Activated CD4-positive, CD25-positive, alpha-beta regulatory T cell treated with anti-CD3 and anti-CD28 coated beads, Interleukin-2, amount 50 U/mL, for 24 hours (primary cell): Measurements from ENCODE around the gene GMCL1.
"Not testable (repeated sequence)": the region's sequence is repeated elsewhere in the genome, so short reads cannot be mapped to it uniquely, and the experiment has no call there.

Experiments used
- ATAC-seq, 2 donors: fragments of 150-1000 bp; cut with Tn5 transposase; one replicate each; pipeline ENCODE4 v1.10.0; 2021; ENCODE audit warnings: mild to moderate bottlenecking in 1 of 2, moderate library complexity in 1 of 2

Gene GMCL1

DNA sequence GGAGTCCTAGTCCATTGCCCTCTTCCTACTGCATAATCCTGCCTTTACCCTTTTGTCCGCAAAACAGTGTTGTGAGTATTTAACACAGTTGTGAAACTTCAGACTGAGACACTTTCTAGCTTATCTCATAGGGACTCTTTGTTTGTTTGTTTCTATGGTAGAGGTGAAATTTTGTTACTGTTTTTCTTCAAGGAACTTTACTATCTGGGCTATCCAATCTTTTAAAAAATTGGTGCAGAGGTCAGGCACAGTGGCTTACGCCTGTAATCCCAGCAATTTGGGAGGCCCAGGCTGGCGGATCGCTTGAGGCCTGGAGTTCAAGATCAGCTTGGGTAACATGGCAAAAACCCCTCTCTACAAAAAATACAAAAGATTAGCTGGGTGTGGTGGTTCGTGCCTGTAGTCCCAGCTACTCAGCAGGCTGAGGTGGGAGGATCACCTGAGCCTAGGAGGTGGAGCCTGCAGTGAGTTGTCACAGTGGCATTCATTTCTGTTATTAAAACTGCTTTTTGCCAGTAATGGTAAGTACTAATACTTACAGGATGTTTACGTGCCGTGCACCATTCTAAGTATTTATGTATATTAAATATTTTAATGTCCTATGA is 18.8 kb downstream of the GMCL1 start:
- ATAC-seq = no peak

DNA sequence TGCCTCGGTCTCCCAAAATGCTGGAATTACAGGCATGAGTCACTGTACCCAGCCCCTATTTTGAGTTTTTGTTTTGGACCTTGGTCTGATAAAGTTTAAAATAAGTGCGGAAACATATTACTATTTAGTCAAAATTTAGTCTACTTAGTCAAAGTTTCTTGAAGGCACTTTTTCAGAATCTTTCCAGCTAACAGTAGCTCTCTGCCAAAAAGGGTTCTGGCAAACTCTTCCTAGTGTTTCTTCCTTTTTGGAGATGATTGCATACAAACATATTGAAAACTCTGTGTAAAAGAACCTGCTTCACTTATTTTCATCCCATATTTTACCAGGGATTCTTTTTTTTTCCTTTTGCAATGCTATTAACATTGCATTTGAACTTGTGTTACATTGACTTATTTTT is 28.8 kb downstream of the GMCL1 start:
- no peak for ATAC-seq

DNA sequence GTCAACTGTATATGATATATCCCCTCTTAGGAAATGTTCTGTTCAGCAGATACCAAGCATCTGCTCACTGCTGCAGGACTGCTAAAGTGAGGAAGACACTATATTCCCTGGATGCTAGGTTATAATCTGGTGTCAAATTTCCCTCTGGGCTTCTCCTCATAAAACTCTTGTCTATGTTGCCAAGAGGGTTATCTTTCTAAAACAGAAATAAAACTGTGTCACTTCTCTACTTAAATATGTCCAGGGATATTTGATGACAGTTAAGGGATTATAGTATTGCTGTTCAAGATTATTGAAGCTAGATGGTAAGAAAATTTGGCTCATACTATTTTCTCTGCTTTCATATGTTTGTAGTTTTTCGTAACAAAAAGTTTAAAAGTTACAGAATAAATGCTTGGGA is 33.8 kb downstream of the GMCL1 start:
- no peak for ATAC-seq

DNA sequence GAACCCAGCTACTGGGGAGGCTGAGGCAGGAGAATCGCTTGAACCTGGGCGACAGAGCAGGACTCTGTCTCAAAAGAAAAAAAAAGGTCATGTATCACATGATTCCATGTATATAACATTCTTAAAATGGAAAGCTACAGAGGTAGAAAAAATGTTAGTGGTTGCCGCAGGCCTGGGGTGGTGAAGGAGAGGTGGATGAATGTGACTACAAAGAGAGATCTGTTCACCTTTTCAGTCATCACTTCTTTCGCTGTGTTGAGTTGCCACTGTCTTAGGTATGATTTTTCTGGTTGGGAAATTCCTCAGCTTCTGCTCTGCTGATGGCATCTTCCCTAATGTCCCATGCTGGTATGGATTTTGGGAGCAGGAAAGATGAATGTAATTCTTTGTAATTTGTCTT is 59.0 kb downstream of the GMCL1 start:
- no peak for ATAC-seq

DNA sequence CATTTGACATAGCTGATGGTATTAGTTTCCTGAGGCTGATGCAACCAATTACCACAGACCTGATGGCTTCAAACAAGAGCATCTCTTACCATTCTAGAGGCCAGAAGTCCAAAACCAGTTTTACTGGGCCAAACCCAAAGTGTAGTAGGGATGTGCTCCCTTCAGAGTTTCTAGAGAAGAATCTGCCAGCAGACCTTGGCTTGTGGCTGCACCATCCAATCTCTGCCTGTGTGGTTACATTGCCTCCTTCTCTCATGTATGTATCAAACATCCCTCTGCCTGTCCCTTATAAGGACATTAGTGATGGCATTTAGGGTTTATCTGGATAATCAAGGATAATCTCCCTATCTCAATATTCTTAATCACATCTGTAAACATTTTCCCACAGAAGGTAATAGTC is 59.8 kb downstream of the GMCL1 start:
- no peak for ATAC-seq

DNA sequence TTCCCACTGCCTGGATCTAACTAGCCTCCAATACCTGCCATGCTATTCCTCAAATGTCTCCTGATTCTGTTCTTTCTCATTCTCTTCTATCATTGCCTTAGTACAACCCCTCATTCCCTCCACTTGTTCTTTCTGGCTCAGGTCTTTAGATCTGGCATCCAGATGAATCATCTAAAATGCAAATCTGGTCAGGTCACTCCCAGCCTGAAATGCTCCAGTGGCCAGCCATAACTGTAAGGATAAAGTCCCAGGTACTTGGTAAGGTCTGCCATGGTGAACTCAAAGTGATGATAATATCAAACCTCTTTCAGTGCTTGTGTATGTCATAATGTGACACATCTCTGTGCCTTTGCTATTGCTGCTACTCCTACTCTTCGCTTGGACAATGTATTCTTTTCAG is 61.4 kb downstream of the GMCL1 start:
- no peak for ATAC-seq

DNA sequence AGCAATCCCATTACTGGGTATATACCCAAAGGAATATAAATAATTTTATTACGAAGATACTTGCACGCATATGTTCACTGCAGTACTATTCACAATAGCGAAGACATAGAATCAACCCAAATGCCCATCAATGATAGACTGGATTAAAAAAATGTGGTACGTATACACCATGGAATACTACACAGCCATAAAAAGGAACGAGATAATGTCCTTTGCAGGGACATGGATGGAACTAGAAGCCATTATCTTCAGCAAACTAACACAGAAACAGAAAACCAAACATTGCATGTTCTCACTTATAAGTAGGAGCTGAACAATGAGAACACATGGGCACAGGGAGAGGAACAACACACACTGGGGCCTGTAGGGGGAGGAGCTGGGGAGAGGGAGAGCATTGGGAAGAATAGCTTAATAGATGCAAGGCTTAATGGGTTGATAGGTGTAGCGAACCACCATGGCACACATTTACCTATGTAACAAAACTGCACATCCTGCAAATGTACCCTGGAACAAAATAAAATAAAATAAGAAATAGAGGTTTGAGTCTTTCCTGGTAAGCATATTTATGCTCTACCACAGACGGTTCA is 63.5 kb downstream of the GMCL1 start:
- ATAC-seq = not testable (repeated sequence)

DNA sequence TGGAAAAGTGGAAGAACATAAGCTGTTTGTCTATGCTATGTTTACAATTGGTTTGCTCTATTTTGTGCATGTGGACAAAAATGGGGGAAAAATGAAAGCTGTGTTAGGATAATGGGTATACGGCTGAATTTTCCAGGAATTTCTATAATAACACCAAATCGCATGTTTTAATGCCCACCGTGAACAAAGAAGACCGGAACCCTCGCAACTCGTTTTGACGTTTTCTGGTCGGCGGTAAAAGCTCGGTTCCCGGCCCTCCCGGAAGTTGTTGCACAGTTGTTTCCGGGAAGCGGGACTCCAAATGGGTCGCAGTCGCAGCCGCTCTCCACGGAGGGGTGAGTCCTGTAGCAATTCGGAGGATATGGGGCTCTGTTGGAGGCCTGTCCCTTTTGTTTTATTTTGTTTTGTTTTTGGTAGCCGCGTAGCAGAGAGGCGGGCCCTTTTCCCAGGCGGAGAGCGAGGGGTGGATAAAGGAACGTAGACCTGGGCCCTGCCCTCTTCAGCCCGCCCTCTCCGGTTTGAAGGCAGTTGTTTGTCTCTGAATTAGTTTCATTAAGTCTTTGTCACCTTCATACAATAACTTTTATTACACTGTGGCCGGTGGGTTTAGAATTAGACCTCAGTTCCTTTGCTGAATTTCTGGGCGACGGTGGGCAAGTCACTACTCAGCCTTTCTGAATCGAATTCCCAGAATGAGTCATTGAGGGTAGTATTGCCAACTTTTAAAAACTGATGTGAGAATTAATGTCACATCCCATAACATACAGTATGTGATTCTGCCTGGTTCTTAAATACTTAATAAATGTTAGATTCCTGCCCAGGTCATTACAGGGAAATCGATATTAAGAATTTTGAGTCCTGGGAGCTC is 64.5 kb downstream of the GMCL1 start, which contains the start of gene SNRNP27:
SNRNP27 (plus strand) TSS at position 273 of the 868 bp plus-strand sequence; CDS start at position 302, 29 bp downstream.
- ATAC-seq = peak; percentile 82 to 89

DNA sequence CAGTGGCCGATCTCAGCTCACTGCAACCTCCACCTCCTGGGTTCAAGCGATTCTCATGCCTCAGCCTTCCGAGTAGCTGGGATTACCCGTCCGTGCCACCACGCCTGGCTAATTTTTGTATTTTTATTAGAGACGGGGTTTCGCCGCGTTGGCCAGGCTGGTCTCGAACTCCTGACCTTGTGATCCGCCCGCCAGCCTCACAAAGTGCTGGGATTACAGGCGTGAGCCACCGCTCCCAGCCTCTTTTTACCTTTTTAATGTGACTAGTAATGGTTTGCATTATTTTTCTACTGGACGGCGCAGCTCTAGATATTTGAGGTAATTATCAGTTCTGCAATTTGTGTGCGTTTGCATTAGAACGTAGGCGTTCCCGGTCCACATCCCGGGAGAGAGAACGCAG is 65.3 kb downstream of the GMCL1 start:
- not testable (repeated sequence) for ATAC-seq

DNA sequence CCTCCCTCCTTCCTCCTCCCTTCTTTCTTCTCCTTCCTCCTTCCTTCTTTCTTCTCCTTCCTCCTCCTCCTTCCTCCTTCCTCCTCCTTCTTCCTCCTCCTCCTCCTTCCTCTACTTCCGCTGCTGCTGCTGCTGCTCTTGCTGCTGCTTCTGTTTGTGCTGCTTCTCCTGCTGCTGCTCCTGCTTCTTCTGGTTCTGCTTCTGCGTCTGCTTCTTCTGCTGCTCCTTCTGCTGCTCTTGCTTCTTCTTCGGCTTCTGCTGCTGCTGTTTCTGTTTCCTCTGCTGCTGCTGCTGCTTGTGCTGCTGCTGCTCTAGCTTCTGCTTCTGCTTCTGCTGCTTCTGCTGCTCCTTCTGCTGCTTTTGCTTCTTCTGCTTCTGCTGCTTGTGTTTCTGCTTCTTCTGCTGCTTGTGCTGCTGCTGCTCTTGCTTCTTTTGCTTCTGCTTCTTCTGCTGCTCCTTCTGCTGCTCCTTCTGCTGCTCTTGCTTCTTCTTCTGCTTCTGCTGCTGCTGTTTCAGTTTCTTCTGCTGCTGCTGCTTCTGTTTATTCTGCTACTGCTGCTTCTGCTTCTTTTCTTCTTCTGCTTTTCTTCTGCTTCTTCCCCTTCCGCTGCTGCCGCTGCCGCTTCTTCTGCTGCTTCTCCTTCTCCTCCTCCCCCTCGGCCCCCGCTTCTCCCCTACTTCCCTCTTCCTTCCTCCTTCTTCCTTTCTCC is 72.9 kb downstream of the GMCL1 start:
- peak; percentile 17 to 25 for ATAC-seq

DNA sequence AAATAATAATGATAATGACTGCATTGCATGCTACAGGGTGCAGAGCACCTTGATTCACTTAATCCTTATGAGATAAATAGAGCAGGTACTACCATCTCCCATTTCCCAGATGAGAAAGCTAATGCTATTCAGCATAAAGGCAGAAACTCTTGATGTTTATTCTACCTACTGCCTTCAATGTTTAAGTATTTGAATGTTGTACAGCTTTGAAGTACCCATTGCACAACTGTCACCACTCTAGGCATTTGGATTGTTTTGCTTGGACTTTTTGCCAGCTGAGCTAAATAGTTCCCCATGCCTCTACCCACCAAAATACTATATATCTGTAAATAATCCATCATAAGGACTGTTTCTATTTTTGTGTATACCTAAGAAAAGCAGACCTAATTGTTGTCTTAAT is 77.8 kb downstream of the GMCL1 start:
- no peak for ATAC-seq

DNA sequence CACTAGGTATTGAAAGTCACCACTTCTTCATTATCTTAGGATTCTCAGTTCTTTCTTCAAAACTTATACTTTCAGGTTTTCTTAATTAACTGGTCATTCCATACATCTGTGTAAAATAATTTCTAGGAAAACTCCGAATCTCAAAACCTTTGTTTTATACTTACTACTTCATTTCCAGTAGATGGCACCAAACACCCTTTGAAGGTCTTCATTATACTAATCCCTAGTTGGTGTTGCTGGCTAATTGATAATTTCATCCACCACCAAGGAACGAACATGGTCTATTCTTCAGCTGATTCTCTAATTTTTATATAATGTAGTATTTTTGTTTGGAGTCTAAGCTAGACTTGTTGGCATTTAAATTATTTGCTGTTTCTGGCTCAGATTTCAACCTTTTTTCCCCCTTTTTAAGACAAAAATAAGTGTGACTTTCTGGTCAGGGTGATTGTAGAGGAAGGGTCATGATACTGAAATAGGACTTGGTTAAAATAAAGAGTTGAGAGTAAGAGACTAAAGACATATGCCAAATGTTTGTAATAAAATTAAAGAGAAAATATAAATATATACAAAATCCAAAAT is 82.6 kb downstream of the GMCL1 start:
- ATAC-seq = no peak

DNA sequence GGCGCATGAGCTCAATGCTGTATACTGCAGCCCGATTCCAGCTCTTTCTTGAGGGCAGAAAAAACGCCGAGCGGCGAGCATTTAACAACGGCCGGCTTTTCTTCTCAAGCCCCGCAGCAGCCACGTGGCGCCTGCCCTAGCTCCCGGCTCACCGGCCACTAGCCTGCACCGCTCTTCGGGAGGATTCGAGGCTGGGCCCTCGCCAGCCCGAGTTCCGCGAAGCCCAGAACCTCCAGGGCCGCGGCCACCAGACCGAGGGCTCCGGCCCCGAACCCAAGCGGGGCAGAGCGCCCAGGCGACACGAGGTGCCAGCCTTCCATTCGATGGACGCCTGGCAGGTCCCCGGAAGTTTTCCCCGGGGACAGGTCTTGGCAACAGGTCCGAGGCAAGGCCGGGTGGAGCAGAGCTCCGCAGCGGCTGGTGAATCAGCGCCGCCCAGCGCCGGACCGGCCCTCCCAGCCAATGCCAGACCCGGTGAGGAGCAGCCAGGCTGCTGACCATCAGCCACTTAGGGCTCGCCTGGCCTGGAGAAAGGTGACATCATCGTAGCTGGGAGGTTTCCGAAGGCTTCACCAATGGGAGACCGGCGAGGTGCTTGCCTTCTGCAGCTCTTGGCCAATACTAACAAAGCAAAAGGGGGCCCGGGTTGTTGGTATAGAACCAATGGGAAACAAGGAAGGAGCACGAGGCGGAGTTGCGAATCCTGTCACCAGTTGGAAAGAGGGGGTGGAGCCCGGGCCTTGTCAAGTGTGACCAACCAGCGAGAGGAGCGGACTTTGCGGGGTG is 84.9 kb downstream of the GMCL1 start:
- peak; percentile 92 to 93 for ATAC-seq

DNA sequence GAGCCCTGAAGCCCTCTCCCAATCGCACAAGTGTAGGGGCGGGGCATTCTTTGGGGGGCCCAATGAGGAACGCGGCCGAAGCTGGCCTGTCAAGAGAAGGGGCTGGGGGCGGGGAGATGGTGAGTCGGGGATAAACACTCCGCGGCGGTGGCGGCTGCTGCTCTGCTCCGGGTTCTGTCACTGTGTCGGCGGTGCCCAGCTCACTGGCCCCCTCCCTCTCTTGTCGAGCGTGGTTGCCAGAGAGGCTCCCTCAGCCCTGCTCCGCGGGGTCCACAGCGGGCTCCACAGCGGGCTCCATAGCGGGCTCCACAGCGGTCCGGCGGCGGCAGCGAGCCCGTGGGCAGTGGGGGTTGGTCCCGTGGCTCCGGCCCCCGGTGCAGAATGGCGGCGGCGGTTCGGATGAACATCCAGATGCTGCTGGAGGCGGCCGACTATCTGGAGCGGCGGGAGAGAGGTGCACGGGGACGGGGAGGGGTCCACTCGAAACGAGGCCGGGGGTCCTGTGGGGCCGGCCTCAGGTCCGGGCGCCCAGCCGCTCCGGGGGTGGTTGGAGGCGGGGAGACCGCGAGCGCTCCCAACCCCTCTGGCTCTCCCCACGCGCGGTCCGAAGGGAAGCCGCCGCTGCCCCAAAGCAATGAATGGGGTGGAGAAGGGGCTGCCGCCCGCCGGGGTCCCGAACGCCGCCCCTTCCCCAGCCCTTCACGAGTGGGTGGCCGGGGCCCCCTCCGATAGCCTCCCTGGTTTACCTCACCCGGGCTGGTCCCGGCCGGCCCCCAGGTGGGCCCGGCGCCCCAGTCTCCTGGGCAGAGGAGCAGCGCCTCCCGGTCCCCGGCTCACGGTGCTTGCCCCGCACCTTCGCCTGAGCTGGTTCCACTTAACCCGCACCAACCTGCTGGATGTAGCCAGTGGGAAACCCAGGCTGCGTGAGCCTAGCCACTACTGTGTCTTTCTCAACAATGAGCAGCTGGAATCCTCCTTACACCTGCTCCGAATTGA is 85.8 kb downstream of the GMCL1 start, which contains the start of gene MXD1:
MXD1 (plus strand) TSS at position 160 of the 996 bp plus-strand sequence; CDS start at position 382, 222 bp downstream.
- no peak for ATAC-seq

DNA sequence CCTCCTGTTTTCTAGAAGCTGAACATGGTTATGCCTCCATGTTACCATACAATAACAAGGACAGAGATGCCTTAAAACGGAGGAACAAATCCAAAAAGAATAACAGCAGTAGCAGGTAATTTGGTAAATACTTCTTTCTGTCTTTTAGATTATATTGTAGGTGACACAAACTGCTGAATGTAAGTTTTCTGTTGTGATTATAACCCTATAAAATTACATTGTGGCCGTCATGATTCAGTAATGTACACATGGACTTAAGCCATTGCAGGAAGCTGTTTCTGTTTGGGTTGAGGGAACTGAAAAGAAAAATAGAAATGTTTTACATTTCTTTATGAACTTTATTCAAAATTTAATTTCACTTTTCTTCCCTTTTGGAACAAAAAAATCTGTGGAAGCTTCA is 86.6 kb downstream of the GMCL1 start:
- ATAC-seq = no peak

DNA sequence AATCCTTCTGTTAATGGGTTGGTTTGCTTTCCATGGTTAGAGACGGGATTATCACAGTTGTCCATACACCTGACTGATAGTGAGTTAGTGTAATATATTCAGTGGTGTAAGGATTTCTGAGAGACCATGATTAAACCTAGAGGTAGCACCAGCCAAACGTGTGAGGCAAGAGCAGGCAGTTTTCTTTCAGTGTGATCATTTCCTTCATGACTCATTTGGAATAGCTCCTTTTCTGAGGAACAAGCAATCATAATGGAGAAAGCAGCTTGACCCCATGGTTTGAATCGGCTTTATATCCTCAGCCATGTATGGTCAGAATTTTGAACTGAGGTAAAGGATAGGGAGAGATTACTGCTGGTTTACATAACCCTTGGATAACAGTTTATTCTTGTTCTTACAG is 88.4 kb downstream of the GMCL1 start:
- no peak for ATAC-seq

DNA sequence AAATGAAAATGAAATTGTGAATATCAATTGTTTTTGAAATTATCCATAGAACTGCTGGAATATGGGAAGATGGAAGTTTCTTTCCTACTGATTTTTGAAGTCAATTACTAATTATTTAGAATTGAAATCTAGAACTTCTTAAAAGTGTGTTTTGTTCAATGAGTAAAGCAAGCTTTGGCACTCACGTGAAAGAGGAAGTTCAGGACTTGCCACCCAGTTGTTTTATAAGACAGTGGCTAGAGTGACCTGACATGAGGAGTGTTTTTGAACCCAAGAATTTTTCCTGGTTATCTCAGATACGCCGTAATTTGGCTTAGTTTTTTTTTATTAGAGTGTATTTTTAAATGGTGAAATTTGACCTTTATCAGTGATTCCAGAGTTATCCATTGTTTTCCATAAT is 88.9 kb downstream of the GMCL1 start:
- no peak for ATAC-seq

DNA sequence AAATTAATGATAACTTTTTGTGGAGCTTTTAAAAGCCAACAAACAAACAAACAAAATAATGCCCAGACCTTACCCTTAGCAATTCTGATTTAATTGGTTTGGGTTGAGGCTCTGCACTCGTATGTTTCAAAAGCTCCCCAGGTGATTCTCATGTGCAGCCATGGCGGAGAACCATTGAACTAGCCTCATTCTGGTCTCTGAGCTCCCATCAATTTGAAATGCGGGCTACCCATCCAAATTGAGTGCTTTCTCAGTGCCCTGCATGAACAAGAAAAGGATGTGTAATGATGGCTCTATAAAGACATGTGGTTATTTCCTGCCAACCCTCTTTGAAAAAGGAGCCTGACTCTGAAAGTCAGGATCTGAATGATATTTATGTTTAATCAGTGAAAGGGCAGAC is 93.7 kb downstream of the GMCL1 start:
- ATAC-seq = no peak

DNA sequence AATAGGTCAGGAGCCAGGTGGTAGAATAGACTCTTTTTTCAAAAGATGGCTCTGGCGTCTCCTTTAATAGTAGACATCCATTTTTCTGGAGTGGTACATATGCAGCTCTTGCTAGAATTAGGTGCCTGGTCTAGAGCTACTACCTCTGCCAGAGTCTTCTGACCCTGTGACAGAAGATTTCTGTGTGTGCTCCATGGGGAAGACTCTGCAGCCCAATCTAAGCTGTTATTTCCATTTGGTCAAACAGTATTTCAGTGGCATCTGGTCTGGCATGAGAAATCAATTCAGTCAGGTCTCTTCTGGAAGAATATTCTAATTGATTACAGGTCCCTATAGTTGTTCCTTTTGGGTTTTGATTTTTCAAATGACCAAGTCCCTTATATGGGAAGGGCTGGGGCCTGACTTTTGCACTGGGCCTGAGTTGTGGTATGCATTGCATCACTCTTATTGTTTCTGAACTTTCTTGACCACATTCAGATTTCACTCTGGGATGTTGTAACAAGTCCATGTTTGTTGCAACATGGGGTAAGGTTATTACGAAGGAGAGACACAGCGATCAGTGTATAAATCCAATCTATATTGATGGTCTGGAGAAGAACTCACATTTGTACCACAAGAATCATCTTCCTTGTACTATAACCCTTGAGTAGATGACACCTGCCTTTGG is 97.5 kb downstream of the GMCL1 start:
- ATAC-seq = no peak
